ENCODE results near the gene SIT1.

DNA sequence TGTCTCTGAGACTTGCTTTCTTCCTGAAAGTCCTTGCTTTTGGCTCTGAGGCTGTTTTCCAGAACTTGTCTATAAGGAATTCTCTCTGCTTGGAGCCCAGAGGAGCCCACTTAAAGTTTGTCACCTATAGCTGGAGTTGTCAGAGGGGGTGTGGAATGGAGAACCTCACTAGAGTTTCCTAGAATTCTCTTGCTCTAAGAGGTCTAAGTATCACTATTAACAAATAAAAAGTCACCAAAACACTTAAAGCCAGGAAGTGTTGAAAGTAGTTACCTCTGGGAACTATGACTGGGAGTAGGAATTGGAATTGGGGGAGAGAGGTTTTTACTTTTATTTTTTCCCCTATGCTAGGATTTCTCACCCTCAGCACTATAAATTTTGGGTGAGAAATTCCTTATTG, 15.0 kb downstream of the SIT1 start:
- TF ChIP-seq, protein P1, sequence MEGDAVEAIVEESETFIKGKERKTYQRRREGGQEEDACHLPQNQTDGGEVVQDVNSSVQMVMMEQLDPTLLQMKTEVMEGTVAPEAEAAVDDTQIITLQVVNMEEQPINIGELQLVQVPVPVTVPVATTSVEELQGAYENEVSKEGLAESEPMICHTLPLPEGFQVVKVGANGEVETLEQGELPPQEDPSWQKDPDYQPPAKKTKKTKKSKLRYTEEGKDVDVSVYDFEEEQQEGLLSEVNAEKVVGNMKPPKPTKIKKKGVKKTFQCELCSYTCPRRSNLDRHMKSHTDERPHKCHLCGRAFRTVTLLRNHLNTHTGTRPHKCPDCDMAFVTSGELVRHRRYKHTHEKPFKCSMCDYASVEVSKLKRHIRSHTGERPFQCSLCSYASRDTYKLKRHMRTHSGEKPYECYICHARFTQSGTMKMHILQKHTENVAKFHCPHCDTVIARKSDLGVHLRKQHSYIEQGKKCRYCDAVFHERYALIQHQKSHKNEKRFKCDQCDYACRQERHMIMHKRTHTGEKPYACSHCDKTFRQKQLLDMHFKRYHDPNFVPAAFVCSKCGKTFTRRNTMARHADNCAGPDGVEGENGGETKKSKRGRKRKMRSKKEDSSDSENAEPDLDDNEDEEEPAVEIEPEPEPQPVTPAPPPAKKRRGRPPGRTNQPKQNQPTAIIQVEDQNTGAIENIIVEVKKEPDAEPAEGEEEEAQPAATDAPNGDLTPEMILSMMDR (IDR thresholded peaks at IDR 0.05), result no peak
- no peak for TF ChIP-seq POLR2A (IDR thresholded peaks at IDR 0.05)

All from esophagus squamous epithelium (tissue), 4 donors.